ENCODE results near the gene UVRAG.

DNA sequence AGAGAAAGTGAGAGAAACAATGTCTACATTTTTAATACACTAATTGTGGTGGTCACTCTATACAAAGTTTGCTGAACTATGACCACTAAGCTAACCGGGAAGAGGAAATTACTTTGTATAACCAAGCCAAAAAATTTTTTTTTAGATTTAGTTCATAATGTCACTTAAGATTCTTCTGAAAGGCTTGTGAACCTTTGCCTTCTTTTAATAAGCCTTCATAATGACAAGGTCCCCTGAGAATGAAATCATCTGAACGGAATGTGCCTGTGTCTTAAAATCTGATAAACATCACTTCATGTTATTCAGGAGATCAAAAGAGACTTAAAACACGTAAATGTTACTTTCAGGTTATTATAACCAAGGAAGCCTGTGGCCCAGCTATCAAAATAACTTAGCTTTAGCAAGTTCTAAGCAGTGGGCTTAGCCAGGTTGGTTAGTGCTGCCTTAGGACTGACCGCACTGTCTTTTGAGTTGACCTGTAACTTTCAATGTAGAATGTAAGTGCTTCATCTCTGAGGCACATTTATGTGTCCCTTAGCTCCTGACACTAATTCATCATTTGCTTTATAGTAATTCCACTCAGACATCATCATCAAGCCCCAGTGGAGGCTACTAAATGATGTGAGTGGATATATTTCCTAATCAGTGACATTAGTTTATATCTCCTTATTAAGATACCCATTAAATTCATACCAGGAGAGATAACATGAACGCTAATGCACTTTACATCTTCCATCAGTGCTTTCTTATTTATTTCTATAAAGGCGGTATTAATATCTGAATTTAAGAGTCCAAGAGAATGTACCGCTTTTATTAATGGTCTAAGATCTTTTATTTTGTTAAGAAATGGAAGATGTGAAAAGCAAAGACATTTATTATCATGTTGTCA is 268.8 kb downstream of the UVRAG start:
- TF ChIP-seq, protein P1, sequence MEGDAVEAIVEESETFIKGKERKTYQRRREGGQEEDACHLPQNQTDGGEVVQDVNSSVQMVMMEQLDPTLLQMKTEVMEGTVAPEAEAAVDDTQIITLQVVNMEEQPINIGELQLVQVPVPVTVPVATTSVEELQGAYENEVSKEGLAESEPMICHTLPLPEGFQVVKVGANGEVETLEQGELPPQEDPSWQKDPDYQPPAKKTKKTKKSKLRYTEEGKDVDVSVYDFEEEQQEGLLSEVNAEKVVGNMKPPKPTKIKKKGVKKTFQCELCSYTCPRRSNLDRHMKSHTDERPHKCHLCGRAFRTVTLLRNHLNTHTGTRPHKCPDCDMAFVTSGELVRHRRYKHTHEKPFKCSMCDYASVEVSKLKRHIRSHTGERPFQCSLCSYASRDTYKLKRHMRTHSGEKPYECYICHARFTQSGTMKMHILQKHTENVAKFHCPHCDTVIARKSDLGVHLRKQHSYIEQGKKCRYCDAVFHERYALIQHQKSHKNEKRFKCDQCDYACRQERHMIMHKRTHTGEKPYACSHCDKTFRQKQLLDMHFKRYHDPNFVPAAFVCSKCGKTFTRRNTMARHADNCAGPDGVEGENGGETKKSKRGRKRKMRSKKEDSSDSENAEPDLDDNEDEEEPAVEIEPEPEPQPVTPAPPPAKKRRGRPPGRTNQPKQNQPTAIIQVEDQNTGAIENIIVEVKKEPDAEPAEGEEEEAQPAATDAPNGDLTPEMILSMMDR (IDR thresholded peaks at IDR 0.05; ENCODE audit: insufficient read depth, low read length, poor library complexity, severe bottlenecking) = no peak
- no peak for TF ChIP-seq EZH2phosphoT487 (conservative IDR thresholded peaks at IDR 0.05; ENCODE audit: low read length)
